BLaER1 treated with 17β-estradiol and CSF1 and Interleukin-3, amounts not matched to agents 10 nM and 100 nM (cell line): ENCODE results near the gene FAM180B.

Experiments used
- H3K27ac ChIP-seq, 11 experiments: shearing (Covaris generic); formaldehyde crosslinking; 2 replicates each; pipeline ENCODE4 v1.8.1; 2022
- H3K27me3 ChIP-seq, 11 experiments: shearing (Covaris generic); formaldehyde crosslinking; 2 replicates each; pipeline ENCODE4 v1.8.1; 2022
- H3K36me3 ChIP-seq, 11 experiments: shearing (Covaris generic); formaldehyde crosslinking; 2 replicates each; pipeline ENCODE4 v1.8.1; 2022
- H3K4me1 ChIP-seq, 10 experiments: shearing (Covaris generic); formaldehyde crosslinking; 2 replicates each; pipeline ENCODE4 v1.8.1; 2022
- H3K4me2 ChIP-seq, 11 experiments: shearing (Covaris generic); formaldehyde crosslinking; 2 replicates each; pipeline ENCODE4 v1.8.1; 2022
- H3K4me3 ChIP-seq, 10 experiments: shearing (Covaris generic); formaldehyde crosslinking; 2 replicates each; pipeline ENCODE4 v1.8.1; 2022
- H3K9ac ChIP-seq, 11 experiments: shearing (Covaris generic); formaldehyde crosslinking; 2 replicates each; pipeline ENCODE4 v1.8.1; 2022
- H3K9me3 ChIP-seq, 11 experiments: shearing (Covaris generic); formaldehyde crosslinking; replicated peaks in 1 of 11; 2 replicates each; pipeline ENCODE4 v1.8.1; 2022
- H4K20me1 ChIP-seq, 11 experiments: shearing (Covaris generic); formaldehyde crosslinking; 2 replicates each; pipeline ENCODE4 v1.8.1; 2022
- Cebpa-rat ChIP-seq, 11 experiments: shearing (Covaris generic); IDR thresholded peaks; 2 replicates each; pipeline ENCODE4 v1.8.1; 2022

FAM180B gene

DNA sequence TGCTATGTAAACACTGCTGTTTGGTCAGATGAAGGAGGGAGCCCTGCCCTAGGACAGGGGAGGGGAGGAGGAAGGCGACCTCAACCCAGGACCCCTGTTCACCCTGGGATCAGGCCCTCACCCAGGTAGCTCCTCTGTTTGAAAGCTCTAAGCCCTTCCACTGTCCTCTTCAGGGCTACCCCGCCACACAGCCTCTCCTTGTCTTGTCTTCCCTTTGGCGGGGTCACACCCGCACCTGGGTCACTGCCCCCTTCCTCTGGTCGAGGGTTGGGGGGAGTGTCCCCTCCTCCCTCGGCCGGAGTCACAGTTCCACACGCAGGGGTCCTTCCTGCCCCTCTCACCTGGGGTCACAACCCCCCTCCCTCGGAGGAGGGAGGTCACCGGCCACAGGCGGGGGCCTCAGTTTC, 21.5 kb upstream of the FAM180B start:
- H3K4me1 ChIP-seq, result peaks cover 22 to 39% (median 30%) of the 10 kb centered on the region in 10 experiments
- TF ChIP-seq Cebpa-rat (IDR thresholded peaks at IDR 0.05), result no peak
- H3K4me3 ChIP-seq, result peak overlapping the region; percentile 80 to 99 (median 94)
- H3K27ac ChIP-seq, result peak overlapping the region; percentile 88 to 96 (median 92)
- peak overlapping the region; percentile 92 to 98 (median 96) for H3K9ac ChIP-seq
- H3K9me3 ChIP-seq, result no peaks in the 10 kb centered on the region
- H4K20me1 ChIP-seq, result peaks cover under 1 to 14% (median 5%) of the 10 kb centered on the region in 11 experiments; a peak in 10 of 22 replicates
- H3K36me3 ChIP-seq, result peaks cover 12 to 26% (median 20%) of the 10 kb centered on the region in 11 experiments; a peak in 21 of 22 replicates
- peak overlapping the region; percentile 91 to 100 (median 99) for H3K4me2 ChIP-seq
- H3K27me3 ChIP-seq, result no peaks in the 10 kb centered on the region

DNA sequence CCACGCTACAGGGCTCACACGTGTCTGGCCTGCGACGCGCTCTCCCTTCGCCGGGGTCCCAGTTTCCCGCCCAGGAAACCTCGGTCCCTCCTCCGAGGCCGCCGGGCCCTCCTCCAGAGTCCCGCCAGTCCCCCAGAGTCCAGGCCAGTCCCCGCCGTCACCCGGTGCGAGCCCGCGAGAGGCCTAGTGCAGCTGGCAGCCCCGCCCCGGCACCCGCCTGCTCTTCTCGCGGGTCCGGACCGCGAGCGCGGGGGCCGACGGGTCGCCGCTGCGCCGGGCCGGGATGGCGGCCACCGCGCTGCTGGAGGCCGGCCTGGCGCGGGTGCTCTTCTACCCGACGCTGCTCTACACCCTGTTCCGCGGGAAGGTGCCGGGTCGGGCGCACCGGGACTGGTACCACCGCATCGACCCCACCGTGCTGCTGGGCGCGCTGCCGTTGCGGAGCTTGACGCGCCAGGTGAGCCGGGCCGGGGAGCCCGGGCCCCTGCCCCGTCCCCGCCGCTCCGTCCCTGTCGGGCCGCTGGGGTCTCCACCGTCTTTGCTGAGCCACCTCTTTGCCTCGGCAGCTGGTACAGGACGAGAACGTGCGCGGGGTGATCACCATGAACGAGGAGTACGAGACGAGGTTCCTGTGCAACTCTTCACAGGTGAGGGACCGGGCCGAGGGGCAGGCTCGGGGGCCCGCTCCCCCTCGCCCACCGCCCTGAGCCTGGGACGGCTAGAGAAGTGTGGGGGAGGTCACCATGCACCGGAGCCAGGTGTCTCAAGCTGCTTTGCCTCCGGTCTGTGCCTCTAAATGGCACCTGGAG, 20.9 kb upstream of the FAM180B start, which contains the start of gene PTPMT1:
TSS of gene PTPMT1 (plus strand) at position 260 of the 809 bp plus-strand sequence. CDS start at position 284, 24 bp downstream.
- peaks cover 22 to 33% (median 26%) of the 10 kb centered on the region in 10 experiments for H3K4me1 ChIP-seq
- H3K9me3 ChIP-seq, result no peaks in the 10 kb centered on the region
- H3K4me3 ChIP-seq, result peak within 1 kb of the TSS; percentile 80 to 99 (median 94)
- no peak for TF ChIP-seq Cebpa-rat (IDR thresholded peaks at IDR 0.05)
- peaks cover 6 to 20% (median 11%) of the 10 kb centered on the region in 11 experiments; a peak in 15 of 22 replicates for H4K20me1 ChIP-seq
- peaks cover 18 to 33% (median 26%) of the 10 kb centered on the region in 11 experiments; a peak in 21 of 22 replicates for H3K36me3 ChIP-seq
- H3K9ac ChIP-seq, result peak within 1 kb of the TSS; percentile 92 to 98 (median 96)
- H3K4me2 ChIP-seq, result peak within 1 kb of the TSS; percentile 91 to 100 (median 99)
- no peaks in the 10 kb centered on the region for H3K27me3 ChIP-seq
- peak within 1 kb of the TSS; percentile 88 to 96 (median 92) for H3K27ac ChIP-seq

DNA sequence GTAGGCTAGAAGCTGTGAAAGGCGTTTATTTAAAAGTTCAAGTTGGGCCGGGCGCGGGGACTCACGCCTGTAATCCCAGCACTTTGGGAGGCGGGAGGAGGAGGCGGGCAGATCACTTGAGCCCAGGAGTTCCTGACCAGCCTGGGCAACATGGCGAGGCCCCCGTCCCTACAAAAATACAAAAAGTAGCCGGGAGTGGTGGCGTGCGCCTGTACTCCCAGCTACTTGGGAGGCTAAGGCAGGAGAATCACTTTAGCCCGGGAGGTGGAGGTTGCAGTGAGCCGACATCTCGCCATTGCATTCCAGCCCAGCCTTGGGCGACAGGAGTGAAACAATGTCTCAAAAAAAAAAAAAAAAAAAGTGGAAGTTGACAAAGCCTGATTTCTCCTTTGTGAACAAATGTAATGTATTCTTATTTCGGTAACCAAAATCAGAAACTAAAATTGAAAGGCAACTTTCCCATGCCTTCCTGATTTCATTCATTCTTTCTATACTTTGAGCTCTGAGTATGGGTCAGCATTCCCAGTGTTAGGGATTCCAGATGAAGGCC, 20.3 kb upstream of the FAM180B start:
- Histone ChIP-seq H3K4me2 (peak overlapping the region; percentile 91 to 100 (median 99)), H3K27ac (peak overlapping the region; percentile 88 to 96 (median 92)), H3K9ac (peak overlapping the region; percentile 92 to 98 (median 96)), H3K4me3 (peak overlapping the region; percentile 80 to 99 (median 94)), H3K9me3 (no peaks in the 10 kb centered on the region), H4K20me1 (peaks cover 7 to 26% (median 17%) of the 10 kb centered on the region in 11 experiments; a peak in 19 of 22 replicates), H3K27me3 (no peaks in the 10 kb centered on the region), H3K36me3 (peaks cover 25 to 39% (median 33%) of the 10 kb centered on the region in 11 experiments), H3K4me1 (peaks cover 22 to 35% (median 26%) of the 10 kb centered on the region in 10 experiments)
- no peak for TF ChIP-seq Cebpa-rat (IDR thresholded peaks at IDR 0.05)

DNA sequence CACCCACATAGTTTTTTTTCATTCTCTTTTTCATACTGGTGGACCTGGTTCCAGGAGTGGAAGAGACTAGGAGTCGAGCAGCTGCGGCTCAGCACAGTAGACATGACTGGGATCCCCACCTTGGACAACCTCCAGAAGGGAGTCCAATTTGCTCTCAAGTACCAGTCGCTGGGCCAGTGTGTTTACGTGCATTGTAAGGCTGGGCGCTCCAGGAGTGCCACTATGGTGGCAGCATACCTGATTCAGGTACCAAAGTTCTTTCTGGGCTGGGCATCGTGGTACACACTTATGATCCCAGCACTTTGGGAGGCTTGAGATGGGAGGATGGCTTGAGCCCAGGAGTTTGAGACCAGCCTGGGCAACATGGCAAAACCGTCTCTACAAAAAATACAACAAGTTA, 16.8 kb upstream of the FAM180B start:
- Histone ChIP-seq H3K36me3 (peaks cover 59 to 74% (median 67%) of the 10 kb centered on the region in 11 experiments), H3K4me1 (peaks cover 17 to 31% (median 20%) of the 10 kb centered on the region in 10 experiments), H3K27ac (no peak overlapping the region), H3K9me3 (no peaks in the 10 kb centered on the region), H3K27me3 (no peaks in the 10 kb centered on the region), H3K4me2 (no peak overlapping the region), H3K9ac (no peak overlapping the region), H3K4me3 (no peak overlapping the region), H4K20me1 (peaks cover 21 to 53% (median 44%) of the 10 kb centered on the region in 11 experiments; a peak in 19 of 22 replicates)
- no peak for TF ChIP-seq Cebpa-rat (IDR thresholded peaks at IDR 0.05)

DNA sequence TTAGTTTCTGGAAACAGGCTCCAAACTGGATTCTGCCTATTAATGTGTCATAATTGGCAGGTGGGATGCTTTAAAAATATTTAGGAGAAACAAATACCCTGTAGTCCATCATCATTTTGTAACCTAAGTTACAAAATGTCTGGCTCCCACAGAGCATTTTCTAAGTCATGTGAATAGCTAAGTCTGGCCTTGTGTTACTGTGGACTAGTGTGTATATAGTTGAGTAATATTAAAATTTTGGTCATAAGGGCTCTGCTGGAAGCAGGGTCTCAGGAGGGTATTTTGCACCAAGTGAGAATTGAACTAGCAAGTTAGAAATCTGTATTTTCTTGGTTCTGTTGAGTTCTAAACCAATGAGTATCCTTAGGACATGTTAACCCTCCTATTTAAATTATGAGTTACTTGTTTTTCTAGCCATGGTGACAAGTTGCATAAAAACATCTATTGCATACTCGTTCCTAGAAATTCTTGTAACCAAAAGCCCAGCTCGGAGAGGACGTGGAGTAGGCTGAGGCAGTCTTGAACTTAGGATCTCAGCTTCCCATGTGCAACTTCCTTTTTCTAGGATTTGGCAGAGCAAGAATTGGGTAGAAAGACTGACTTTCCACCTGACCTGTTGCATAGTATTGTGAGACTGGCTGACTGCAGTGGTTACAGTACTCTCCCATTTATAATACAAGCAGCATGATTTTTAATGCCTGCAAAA, 15.7 kb upstream of the FAM180B start:
- H3K4me3 ChIP-seq, result no peak overlapping the region
- no peaks in the 10 kb centered on the region for H3K27me3 ChIP-seq
- H3K4me2 ChIP-seq, result 0 out of 22 replicates have a peak overlapping the region, but pooled peaks of 1 of the 11 experiments have one; percentile 12
- peaks cover 10 to 27% (median 14%) of the 10 kb centered on the region in 10 experiments; a peak in 19 of 20 replicates for H3K4me1 ChIP-seq
- H3K9ac ChIP-seq, result no peak overlapping the region
- TF ChIP-seq Cebpa-rat (IDR thresholded peaks at IDR 0.05), result no peak
- peaks cover 21 to 56% (median 44%) of the 10 kb centered on the region in 11 experiments; a peak in 19 of 22 replicates for H4K20me1 ChIP-seq
- no peaks in the 10 kb centered on the region for H3K9me3 ChIP-seq
- H3K27ac ChIP-seq, result no peak overlapping the region
- H3K36me3 ChIP-seq, result peaks cover 70 to 85% (median 77%) of the 10 kb centered on the region in 11 experiments

DNA sequence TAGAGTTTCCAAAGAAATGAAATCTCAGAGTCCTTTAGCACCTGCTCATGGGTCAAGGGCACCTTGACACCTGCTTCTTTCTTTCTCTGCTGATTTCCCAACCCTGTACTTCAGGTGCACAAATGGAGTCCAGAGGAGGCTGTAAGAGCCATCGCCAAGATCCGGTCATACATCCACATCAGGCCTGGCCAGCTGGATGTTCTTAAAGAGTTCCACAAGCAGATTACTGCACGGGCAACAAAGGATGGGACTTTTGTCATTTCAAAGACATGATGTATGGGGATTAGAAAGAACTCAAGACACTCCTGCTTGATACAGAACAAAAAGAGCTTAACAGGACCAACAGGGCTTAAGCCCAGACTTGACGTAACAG, 15.1 kb upstream of the FAM180B start:
- Histone ChIP-seq H3K36me3 (peaks cover 74 to 91% (median 83%) of the 10 kb centered on the region in 11 experiments), H3K4me1 (peaks cover 8 to 26% (median 11%) of the 10 kb centered on the region in 10 experiments; a peak in 19 of 20 replicates)

DNA sequence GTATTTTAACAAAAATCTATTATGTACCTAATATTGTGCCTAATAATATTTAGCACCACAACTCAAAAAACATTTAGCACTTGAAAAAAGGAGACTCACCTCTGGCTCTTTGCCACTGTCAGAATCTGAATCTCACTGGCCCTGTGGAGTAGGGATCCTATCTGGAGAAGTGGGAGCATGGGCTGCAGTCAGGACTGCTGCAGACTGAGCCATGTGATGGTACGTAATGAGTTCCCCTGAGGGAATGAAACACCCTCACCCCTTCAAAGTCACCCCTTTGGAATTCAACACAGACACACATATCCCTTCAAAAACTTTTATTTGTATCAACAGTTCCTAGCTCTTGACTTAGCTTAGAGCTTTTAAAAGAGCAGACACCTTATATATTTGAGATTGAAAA, 14.6 kb upstream of the FAM180B start:
- peaks cover 78 to 96% (median 88%) of the 10 kb centered on the region in 11 experiments for H3K36me3 ChIP-seq
- peaks cover 21 to 56% (median 44%) of the 10 kb centered on the region in 11 experiments; a peak in 19 of 22 replicates for H4K20me1 ChIP-seq
- peak overlapping the region in 2 of 11 experiments; percentile 16 to 21; a peak in 2 of 22 replicates for H3K9ac ChIP-seq
- no peak overlapping the region for H3K27ac ChIP-seq
- H3K4me3 ChIP-seq, result no peak overlapping the region
- no peaks in the 10 kb centered on the region for H3K27me3 ChIP-seq
- H3K9me3 ChIP-seq, result no peaks in the 10 kb centered on the region
- peaks cover 8 to 26% (median 12%) of the 10 kb centered on the region in 10 experiments for H3K4me1 ChIP-seq
- H3K4me2 ChIP-seq, result no peak overlapping the region
- TF ChIP-seq Cebpa-rat (IDR thresholded peaks at IDR 0.05), result no peak

More for the DNA sequence above, 15.1 kb upstream of the FAM180B start:
- Histone ChIP-seq H3K9me3 (no peaks in the 10 kb centered on the region), H3K4me2 (no peak overlapping the region), H3K27me3 (no peaks in the 10 kb centered on the region), H3K9ac (no peak overlapping the region), H3K4me3 (no peak overlapping the region), H3K27ac (no peak overlapping the region), H4K20me1 (peaks cover 21 to 56% (median 44%) of the 10 kb centered on the region in 11 experiments; a peak in 19 of 22 replicates)
- no peak for TF ChIP-seq Cebpa-rat (IDR thresholded peaks at IDR 0.05)

DNA sequence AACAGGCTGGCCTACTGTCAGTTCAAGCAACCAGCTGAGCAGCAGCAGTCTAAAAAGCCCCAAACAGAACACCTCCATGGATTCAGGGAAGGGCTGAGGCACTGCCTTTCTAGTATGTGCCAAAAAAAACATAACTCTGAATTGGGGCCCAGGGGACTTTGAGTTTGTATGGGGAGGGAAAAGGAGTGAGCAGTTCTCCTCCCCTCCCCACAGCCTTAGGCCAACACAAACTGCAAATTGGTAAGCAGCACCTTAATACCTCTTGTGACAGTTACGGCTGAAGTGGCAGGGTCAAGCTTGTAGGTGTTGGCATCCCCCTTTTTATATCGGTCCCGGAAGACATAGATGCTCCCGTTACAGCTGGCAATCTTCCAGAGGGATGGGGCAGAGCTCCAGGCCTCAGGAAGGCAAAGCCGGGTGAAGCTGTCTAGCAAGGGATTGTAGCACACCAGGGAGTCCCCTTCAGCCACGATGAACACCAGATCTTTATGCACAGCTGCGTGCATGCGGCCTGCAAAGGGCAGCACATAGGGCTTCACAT, 13.7 kb upstream of the FAM180B start:
- peaks cover 78 to 100% (median 96%) of the 10 kb centered on the region in 11 experiments for H3K36me3 ChIP-seq
- H3K27ac ChIP-seq, result no peak overlapping the region
- no peaks in the 10 kb centered on the region for H3K9me3 ChIP-seq
- H3K27me3 ChIP-seq, result no peaks in the 10 kb centered on the region
- H3K4me3 ChIP-seq, result no peak overlapping the region
- no peak overlapping the region for H3K4me2 ChIP-seq
- peaks cover 14 to 28% (median 16%) of the 10 kb centered on the region in 10 experiments for H3K4me1 ChIP-seq
- peak overlapping the region in 4 of 11 experiments; percentile 21 to 33 (median 23); a peak in 4 of 22 replicates for H3K9ac ChIP-seq
- H4K20me1 ChIP-seq, result peaks cover 21 to 61% (median 45%) of the 10 kb centered on the region in 11 experiments; a peak in 19 of 22 replicates
- no peak for TF ChIP-seq Cebpa-rat (IDR thresholded peaks at IDR 0.05)
